ENCODE measurements around the gene MYORG.

GRCh38 chr9:34406219-34406618 is 29.5 kb upstream of the MYORG start:
- TF ChIP-seq POLR2A (IDR thresholded peaks at IDR 0.05) (no peak), CTCF (IDR thresholded peaks at IDR 0.05) (no peak), POLR2AphosphoS5 (IDR thresholded peaks at IDR 0.05) (no peak)

Data from breast epithelium (tissue), 3 donors.